ENCODE data around the gene NOTUM. TPM values are rescaled to one million over a fixed set of nuclear protein-coding genes. Genes with fewer than 3 reads are reported as not detected.

Gene NOTUM
- total RNA-seq, 1 donor from 2014 or later = 0.56 TPM

- intact Hi-C loops (cut with DNase I) = no loop called here
- ATAC-seq (ENCODE audit: poor library complexity) (no peak), DNase-seq (no peak)
These were observed 54.3 kb downstream of the NOTUM start for GRCh38 chr17:81906476-81907218.

- intact Hi-C loops (cut with DNase I) = no loop called here
- ATAC-seq (ENCODE audit: poor library complexity) = no peak
- DNase-seq = no peak
These were observed 55.0 kb downstream of the NOTUM start for GRCh38 chr17:81905993-81906392.

- intact Hi-C loops (cut with DNase I) = no loop called here
- ATAC-seq (ENCODE audit: poor library complexity) (no peak), DNase-seq (no peak)
These were observed 55.5 kb downstream of the NOTUM start for GRCh38 chr17:81905424-81905875.

GRCh38 chr17:81904600-81905423 lies 56.2 kb downstream of the NOTUM start:
- ATAC-seq (ENCODE audit: poor library complexity) = no peak
- DNase-seq = no peak
- intact Hi-C loops (cut with DNase I) = no loop called here

GRCh38 chr17:81903896-81904599 lies 56.9 kb downstream of the NOTUM start:
- intact Hi-C loops (cut with DNase I) = no loop called here
- ATAC-seq (ENCODE audit: poor library complexity) (no peak), DNase-seq (no peak)

- intact Hi-C loops (cut with DNase I) = no loop called here
- DNase-seq (no peak), ATAC-seq (ENCODE audit: poor library complexity) (no peak)
These were observed 57.6 kb downstream of the NOTUM start for GRCh38 chr17:81903415-81903831.

GRCh38 chr17:81902653-81903414 lies 58.2 kb downstream of the NOTUM start:
- intact Hi-C loops (cut with DNase I) = no loop called here
- no peak for DNase-seq
- peak; percentile 5 for ATAC-seq (ENCODE audit: poor library complexity)

Other genes with a start within 250 kb of the NOTUM start
- 7.0 TPM for gene SLC25A10, start 248.9 kb downstream of the NOTUM start, total RNA-seq
- gene GCGR, start 157.0 kb downstream of the NOTUM start, total RNA-seq = not detected
- 104 TPM for gene MCRIP1, start 127.9 kb downstream of the NOTUM start, total RNA-seq
- not detected for gene PPP1R27, start 126.1 kb downstream of the NOTUM start, total RNA-seq
- 309 TPM for gene P4HB, start 100.7 kb downstream of the NOTUM start, total RNA-seq
- gene ARHGDIA, start 89.8 kb downstream of the NOTUM start, total RNA-seq = 113 TPM
- gene ALYREF, start 69.6 kb downstream of the NOTUM start, total RNA-seq = 29.9 TPM
- 176 TPM for gene ANAPC11, start 69.5 kb downstream of the NOTUM start, total RNA-seq
- gene NPB, start 58.9 kb downstream of the NOTUM start, total RNA-seq = 0.24 TPM
- gene PCYT2, start 49.8 kb downstream of the NOTUM start, total RNA-seq = 29.5 TPM
- 6.1 TPM for gene SIRT7, start 43.0 kb downstream of the NOTUM start, total RNA-seq
- 29.9 TPM for gene MAFG, start 33.5 kb downstream of the NOTUM start, total RNA-seq
- 3.2 TPM for gene PYCR1, start 23.9 kb downstream of the NOTUM start, total RNA-seq
- 3.5 TPM for gene MYADML2, start 14.0 kb downstream of the NOTUM start, total RNA-seq
- 25.4 TPM for gene ASPSCR1, start 16.4 kb upstream of the NOTUM start, total RNA-seq
- 27.8 TPM for gene CENPX, start 61.7 kb upstream of the NOTUM start, total RNA-seq
- 4.7 TPM for gene LRRC45, start 62.1 kb upstream of the NOTUM start, total RNA-seq
- 0.97 TPM for gene RAC3, start 70.5 kb upstream of the NOTUM start, total RNA-seq
- gene DCXR, start 76.5 kb upstream of the NOTUM start, total RNA-seq = 178 TPM
- 20.5 TPM for gene RFNG, start 90.6 kb upstream of the NOTUM start, total RNA-seq
- 86.5 TPM for gene GPS1, start 90.7 kb upstream of the NOTUM start, total RNA-seq
- gene DUS1L, start 104.6 kb upstream of the NOTUM start, total RNA-seq = 57.9 TPM
- gene FASN, start 137.0 kb upstream of the NOTUM start, total RNA-seq = 23.0 TPM

Data from Right ventricle myocardium superior (tissue), 1 donor.